HG03558 (cell line): ENCODE data around the gene SCAF1.

Source experiments
- ATAC-seq: cut with Tn5 transposase; IDR thresholded peaks from one replicate; pipeline ENCODE4 v1.9.1; 2021; ENCODE audit warnings: moderate number of reproducible peaks; ENCODE audit not compliant: unreplicated experiment; ENCODE audit errors: extremely low read depth

The SCAF1 gene

GRCh38 chr19:49696115-49696514 lies 54.1 kb downstream of the SCAF1 start:
- no peak for ATAC-seq

GRCh38 chr19:49696865-49697264 lies 54.9 kb downstream of the SCAF1 start:
- ATAC-seq = no peak

DNA sequence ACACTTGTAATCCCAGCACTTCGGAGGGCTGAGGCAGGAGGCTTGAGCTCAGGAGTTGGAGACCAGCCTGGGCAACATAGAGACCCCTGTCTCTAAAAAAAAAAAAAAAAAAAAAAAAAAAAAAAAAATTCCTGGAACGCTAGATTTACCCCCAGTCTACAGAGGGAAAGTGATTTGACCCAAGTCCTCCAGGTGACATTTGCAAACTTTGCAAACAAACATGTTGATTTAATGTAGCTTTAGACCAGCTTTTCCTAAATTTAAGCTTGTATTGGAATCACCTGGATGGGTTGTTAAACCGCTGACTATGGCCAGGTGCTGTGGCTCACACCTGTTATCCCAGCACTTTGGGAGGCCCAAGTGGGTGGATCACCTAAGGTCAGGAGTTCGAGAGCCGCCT lies 57.4 kb downstream of the SCAF1 start:
- no peak for ATAC-seq

- ATAC-seq = no peak
These were observed 58.6 kb downstream of the SCAF1 start for GRCh38 chr19:49700563-49700962.

- ATAC-seq = no peak
These were observed 59.3 kb downstream of the SCAF1 start for GRCh38 chr19:49701271-49701786.

DNA sequence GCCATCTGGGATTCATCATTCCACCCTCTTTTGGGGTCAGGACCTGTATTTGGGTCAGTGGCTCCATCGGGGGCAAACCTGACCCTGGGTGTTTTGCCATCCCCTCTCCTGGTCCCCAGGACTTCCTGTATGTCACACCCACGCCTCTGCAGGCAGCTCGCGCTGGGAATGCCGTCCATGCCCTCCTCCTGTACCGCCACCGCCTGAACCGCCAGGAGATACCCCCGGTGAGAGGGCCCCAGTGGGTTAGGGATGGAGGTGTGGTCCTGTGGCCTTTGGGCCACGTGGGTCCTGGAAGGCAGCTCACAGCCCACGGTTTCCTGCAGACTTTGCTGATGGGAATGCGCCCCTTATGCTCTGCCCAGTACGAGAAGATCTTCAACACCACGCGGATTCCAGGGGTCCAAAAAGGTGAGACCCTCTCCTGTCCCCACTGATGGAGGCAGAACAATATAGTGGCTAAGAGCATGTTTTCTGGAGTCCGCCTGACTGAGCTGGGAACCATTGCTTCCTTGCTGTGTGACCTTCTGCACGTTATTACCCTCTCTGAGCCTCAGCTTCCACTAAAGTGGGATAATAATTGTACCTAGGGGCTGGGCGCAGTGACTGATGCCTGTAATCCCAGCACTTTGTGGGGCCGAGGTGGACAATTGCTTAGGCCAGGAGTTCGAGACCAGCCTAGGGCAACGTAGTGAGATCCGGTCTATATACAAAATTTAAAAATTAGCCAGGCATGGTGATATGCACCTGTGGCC lies 63.1 kb downstream of the SCAF1 start:
- no peak for ATAC-seq

GRCh38 chr19:49705919-49706318 lies 63.9 kb downstream of the SCAF1 start:
- no peak for ATAC-seq
